Smooth muscle cell (in vitro differentiated cells): ENCODE data around the gene FNDC11. TPM values are rescaled to one million over a fixed set of nuclear protein-coding genes. Genes with fewer than 3 reads are reported as not detected.

Experiments used
- DNase-seq: peaks from one replicate; lab custom pipeline; 2025; ENCODE audit not compliant: unreplicated experiment; lab: John Stamatoyannopoulos, UW
- H2AFZ ChIP-seq: fragments of 200-600 bp; sonication (generic); 2 replicates; pipeline ENCODE4 v1.6.0; 2016; ENCODE audit warnings: antibody characterized with exemption, low read depth, mild to moderate bottlenecking
- H3F3A ChIP-seq: fragments of 200-600 bp; sonication (generic); 2 replicates; pipeline ENCODE4 v1.6.0; 2017; ENCODE audit warnings: antibody characterized with exemption, low read depth
- H3K27ac ChIP-seq: fragments of 200-600 bp; sonication (generic); 2 replicates; pipeline ENCODE4 v1.5.1; 2016; ENCODE audit warnings: low read depth, mild to moderate bottlenecking
- H3K27me3 ChIP-seq: fragments of 200-600 bp; sonication (generic); 2 replicates; pipeline ENCODE4 v1.6.1; 2016; ENCODE audit warnings: low read depth, mild to moderate bottlenecking
- H3K36me3 ChIP-seq: fragments of 200-600 bp; sonication (generic); 2 replicates; pipeline ENCODE4 v1.5.1; 2016; ENCODE audit warnings: low read depth
- H3K4me1 ChIP-seq: fragments of 200-600 bp; sonication (generic); 2 replicates; pipeline ENCODE4 v1.5.1; 2016; ENCODE audit warnings: low read depth
- H3K4me2 ChIP-seq: fragments of 200-600 bp; sonication (generic); 2 replicates; pipeline ENCODE4 v1.6.0; 2016; ENCODE audit warnings: mild to moderate bottlenecking
- H3K4me3 ChIP-seq: fragments of 200-600 bp; sonication (generic); 2 replicates; pipeline ENCODE4 v1.5.1; 2016; ENCODE audit warnings: mild to moderate bottlenecking
- H3K79me2 ChIP-seq: fragments of 200-600 bp; sonication (generic); 2 replicates; pipeline ENCODE4 v1.6.0; 2016; ENCODE audit warnings: low read depth, mild to moderate bottlenecking
- H3K9ac ChIP-seq: fragments of 200-600 bp; sonication (generic); 2 replicates; pipeline ENCODE4 v1.6.0; 2016; ENCODE audit warnings: low read depth
- H3K9me3 ChIP-seq: fragments of 200-600 bp; sonication (generic); replicated peaks from 2 replicates; pipeline ENCODE4 v1.5.1; 2016; ENCODE audit warnings: low read depth
- H4K20me1 ChIP-seq: fragments of 200-600 bp; sonication (generic); 2 replicates; pipeline ENCODE4 v1.6.0; 2016; ENCODE audit warnings: low read depth
- CTCF ChIP-seq: fragments of 200-600 bp; sonication (generic); IDR thresholded peaks from 2 replicates; pipeline ENCODE4 v1.5.1; 2017; ENCODE audit warnings: borderline replicate concordance, mild to moderate bottlenecking, antibody characterized with exemption; ENCODE audit not compliant: insufficient read depth, poor library complexity, severe bottlenecking
- WGBS: methylation state at CpG from one replicate; pipeline ENCODE4 v1.1.7; 2016; ENCODE audit warnings: low lambda C conversion rate; 5-methylcytosine and 5-hydroxymethylcytosine counted together
- polyA plus RNA-seq: library from polyadenylated mRNA; unstranded; fragments of >200 nt; fragmentation: Nextera tagmentation; extraction: Ambion mirVana; gene quantifications from 2 replicates; pipeline ENCODE4 v1.2.1, GENCODE V29; 2016
- total RNA-seq: library from RNA; depleted of rRNA; stranded (reverse); fragments of >200 nt; gene quantifications from 2 replicates; pipeline ENCODE4 v1.2.3, GENCODE V29; 2014

Gene FNDC11
- total and polyA plus RNA-seq, 2 experiments from 2014 or later, result 0.72 to 3.6 TPM

- H3K79me2 ChIP-seq, result no peaks in the 10 kb centered on the region
- peaks cover 4% of the 10 kb centered on the region for H4K20me1 ChIP-seq
- H3F3A ChIP-seq, result no peaks in the 10 kb centered on the region
- H3K36me3 ChIP-seq, result no peaks in the 10 kb centered on the region
- TF ChIP-seq CTCF, result no peak
- no peaks in the 10 kb centered on the region for H3K4me1 ChIP-seq
- H3K9ac ChIP-seq, result no peak overlapping the region
- no peak overlapping the region for H3K27ac ChIP-seq
- H3K27me3 ChIP-seq, result no peaks in the 10 kb centered on the region
- H3K4me2 ChIP-seq, result no peak overlapping the region
- no peak overlapping the region for H3K4me3 ChIP-seq
- H3K9me3 ChIP-seq, result no peaks in the 10 kb centered on the region
- no peak overlapping the region for H2AFZ ChIP-seq
- no peak for DNase-seq
- 89% methylated on average over 21 of the region's 24 CpGs for WGBS
Observed at GRCh38 chr20:63532449-63532971, 21.4 kb upstream of the FNDC11 start.

DNA sequence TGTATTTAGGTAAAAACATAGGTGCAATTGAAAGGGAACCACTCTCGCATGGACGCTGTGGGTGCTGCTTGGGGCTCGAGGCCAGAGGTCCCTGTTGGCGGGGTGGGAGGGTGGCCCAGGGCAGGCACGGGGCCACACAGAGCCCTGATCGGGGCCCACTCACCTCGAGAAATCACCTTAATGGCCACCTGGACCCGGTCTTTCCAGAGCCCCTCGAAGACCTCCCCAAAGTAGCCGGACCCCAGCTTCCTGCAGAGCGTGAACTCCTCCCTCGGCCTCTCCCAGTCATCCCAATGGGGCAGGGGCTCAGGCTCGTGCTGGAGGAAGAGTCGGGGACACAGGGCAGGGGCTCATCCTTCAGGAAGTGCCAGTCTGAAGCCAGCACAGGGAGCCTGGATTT, 20.6 kb upstream of the FNDC11 start:
- DNase-seq, result no peak
- WGBS, result 88% methylated on average over 14 of the region's 14 CpGs
- peaks cover 2% of the 10 kb centered on the region for H3K4me1 ChIP-seq
- no peaks in the 10 kb centered on the region for H3K36me3 ChIP-seq
- no peak overlapping the region for H3K9ac ChIP-seq
- TF ChIP-seq CTCF, result no peak
- no peak overlapping the region for H3K27ac ChIP-seq
- H3K27me3 ChIP-seq, result no peaks in the 10 kb centered on the region
- H3K9me3 ChIP-seq, result no peaks in the 10 kb centered on the region
- no peak overlapping the region for H2AFZ ChIP-seq
- no peaks in the 10 kb centered on the region for H4K20me1 ChIP-seq
- no peak overlapping the region for H3K4me3 ChIP-seq
- H3F3A ChIP-seq, result no peaks in the 10 kb centered on the region
- H3K79me2 ChIP-seq, result no peaks in the 10 kb centered on the region
- no peak overlapping the region for H3K4me2 ChIP-seq

DNA sequence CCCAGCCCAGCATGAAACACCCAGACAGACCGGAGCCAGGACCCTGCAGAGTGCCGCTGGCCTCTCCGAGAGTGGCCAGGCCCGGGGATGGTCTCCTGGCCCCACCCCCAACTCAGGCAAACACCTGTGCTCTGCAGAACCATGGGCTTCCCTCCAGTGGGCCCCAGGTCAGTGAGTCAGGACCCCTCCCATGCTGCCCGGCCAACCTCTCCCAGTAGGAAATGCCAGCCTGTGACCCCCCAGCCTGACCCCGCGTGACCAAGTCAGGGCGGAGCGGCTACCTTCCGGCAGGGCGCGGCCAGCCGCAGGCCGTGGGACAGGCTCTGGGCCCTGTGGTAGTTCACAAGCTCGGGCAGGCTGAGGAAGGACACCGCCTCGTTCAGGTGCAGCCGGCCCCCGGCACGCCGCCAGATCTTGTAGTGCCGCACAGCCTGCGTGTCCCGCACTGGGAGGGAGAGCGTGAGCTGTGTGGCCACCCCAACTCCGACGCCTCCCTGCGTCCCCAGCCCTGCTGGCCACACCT, 20.0 kb upstream of the FNDC11 start:
- WGBS, result 87% methylated on average over 28 of the region's 28 CpGs
- peaks cover 3% of the 10 kb centered on the region for H3K4me1 ChIP-seq
- H3F3A ChIP-seq, result no peaks in the 10 kb centered on the region
- no peak for DNase-seq
- no peak for TF ChIP-seq CTCF
- no peak overlapping the region for H3K27ac ChIP-seq
- H3K9ac ChIP-seq, result no peak overlapping the region
- H2AFZ ChIP-seq, result no peak overlapping the region
- H3K79me2 ChIP-seq, result no peaks in the 10 kb centered on the region
- H3K9me3 ChIP-seq, result no peaks in the 10 kb centered on the region
- no peak overlapping the region for H3K4me2 ChIP-seq
- H3K36me3 ChIP-seq, result no peaks in the 10 kb centered on the region
- no peak overlapping the region for H3K4me3 ChIP-seq
- no peaks in the 10 kb centered on the region for H3K27me3 ChIP-seq
- no peaks in the 10 kb centered on the region for H4K20me1 ChIP-seq

DNA sequence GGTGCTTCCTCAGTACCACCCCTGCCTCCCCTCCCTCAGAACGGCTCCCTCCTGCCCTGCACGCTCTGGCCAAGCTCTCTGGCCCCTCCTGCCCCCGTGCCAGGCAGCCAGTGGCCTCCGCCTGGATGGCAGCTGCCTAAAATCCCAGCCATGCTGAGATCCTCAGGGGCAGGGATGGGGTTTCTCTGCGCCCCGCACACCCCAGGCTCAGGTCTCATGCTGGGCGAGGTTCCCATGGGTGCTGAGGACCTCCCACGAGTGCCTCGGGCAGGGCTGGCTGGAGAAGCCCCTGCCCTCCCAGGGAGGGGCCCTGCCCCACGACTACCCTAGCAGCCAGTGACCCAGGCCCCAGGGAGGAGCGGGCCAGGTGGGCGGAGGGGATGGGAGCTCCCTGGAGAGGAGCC, 19.5 kb upstream of the FNDC11 start:
- Histone ChIP-seq H3F3A (no peaks in the 10 kb centered on the region), H3K27me3 (no peaks in the 10 kb centered on the region), H3K4me2 (no peak overlapping the region), H2AFZ (no peak overlapping the region), H3K4me3 (no peak overlapping the region), H3K9me3 (no peaks in the 10 kb centered on the region), H3K27ac (no peak overlapping the region), H3K9ac (no peak overlapping the region), H3K4me1 (peaks cover 3% of the 10 kb centered on the region), H3K79me2 (no peaks in the 10 kb centered on the region), H3K36me3 (no peaks in the 10 kb centered on the region), H4K20me1 (no peaks in the 10 kb centered on the region)
- WGBS, result 92% methylated on average over 12 of the region's 12 CpGs
- DNase-seq, result no peak
- TF ChIP-seq CTCF, result no peak
